GM10248 (cell line): ENCODE measurements around the gene EXOC2.

Source experiments
- CTCF ChIA-PET: fragments of 300-600 bp; sonication (Branson Sonifier 250); formaldehyde crosslinking; extraction: SDS; loops from one replicate; lab custom pipeline; 2021; ENCODE audit warnings: antibody characterized with exemption; lab: Yijun Ruan, JAX
- POLR2A ChIA-PET: fragments of 350-650 bp; sonication (Branson Sonifier 250); formaldehyde crosslinking; extraction: SDS; loops from one replicate; lab custom pipeline; 2020; ENCODE audit warnings: antibody characterized with exemption; lab: Yijun Ruan, JAX
- DNase-seq: peaks from one replicate; pipeline ENCODE4 v3.0.0; 2012; ENCODE audit errors: extremely low spot score
- TF ChIP-seq, protein P1 (sequence below): IDR thresholded peaks from 2 replicates; pipeline ENCODE4 v1.5.1; 2012; ENCODE audit warnings: mild to moderate bottlenecking, low read depth; ENCODE audit errors: extremely low read depth, missing control alignments, control extremely low read depth

EXOC2 gene

DNA sequence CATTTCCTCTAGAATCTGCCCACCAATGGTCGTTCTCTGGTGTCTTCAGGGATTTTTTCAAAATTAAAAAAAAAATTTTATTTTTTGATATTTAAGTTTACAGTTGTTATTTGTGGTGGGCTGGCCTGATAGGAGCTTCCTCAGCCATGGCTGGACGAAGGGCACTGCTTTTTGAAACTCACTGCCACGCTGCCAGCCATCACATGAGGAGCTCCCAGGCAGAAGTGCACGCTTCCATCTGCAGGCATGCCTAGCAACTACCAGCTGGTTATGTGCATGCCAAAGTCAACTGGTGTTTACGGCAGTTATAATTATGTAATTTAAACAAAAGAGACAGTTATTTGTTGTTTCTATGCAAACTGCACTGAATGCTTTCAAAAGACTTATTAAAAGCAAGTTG, 196.3 kb downstream of the EXOC2 start:
- TF ChIP-seq, protein P1, sequence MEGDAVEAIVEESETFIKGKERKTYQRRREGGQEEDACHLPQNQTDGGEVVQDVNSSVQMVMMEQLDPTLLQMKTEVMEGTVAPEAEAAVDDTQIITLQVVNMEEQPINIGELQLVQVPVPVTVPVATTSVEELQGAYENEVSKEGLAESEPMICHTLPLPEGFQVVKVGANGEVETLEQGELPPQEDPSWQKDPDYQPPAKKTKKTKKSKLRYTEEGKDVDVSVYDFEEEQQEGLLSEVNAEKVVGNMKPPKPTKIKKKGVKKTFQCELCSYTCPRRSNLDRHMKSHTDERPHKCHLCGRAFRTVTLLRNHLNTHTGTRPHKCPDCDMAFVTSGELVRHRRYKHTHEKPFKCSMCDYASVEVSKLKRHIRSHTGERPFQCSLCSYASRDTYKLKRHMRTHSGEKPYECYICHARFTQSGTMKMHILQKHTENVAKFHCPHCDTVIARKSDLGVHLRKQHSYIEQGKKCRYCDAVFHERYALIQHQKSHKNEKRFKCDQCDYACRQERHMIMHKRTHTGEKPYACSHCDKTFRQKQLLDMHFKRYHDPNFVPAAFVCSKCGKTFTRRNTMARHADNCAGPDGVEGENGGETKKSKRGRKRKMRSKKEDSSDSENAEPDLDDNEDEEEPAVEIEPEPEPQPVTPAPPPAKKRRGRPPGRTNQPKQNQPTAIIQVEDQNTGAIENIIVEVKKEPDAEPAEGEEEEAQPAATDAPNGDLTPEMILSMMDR: no peak
- no peak for DNase-seq
- ChIA-PET POLR2A (no interaction called here), CTCF (no interaction called here)

DNA sequence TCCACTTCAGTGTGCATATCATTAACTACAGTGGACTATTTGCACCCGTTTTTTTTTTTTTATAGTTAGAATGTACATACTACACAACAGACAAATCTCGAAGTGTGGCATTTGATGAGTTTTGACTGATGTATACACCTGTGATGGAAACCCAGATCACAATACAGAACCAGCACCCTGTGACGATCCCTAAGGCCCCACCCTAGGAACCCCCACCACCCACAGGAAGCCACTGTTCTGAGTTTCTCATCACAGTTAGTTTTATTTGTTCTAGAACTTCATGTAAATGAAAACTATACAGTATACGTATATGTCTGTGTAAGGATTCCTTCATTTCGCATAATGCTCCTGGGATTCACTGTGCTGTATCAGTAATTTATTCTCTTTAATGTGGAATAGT, 198.5 kb downstream of the EXOC2 start:
- ChIA-PET CTCF (no interaction called here), POLR2A (no interaction called here)
- no peak for DNase-seq
- TF ChIP-seq, protein P1: no peak

DNA sequence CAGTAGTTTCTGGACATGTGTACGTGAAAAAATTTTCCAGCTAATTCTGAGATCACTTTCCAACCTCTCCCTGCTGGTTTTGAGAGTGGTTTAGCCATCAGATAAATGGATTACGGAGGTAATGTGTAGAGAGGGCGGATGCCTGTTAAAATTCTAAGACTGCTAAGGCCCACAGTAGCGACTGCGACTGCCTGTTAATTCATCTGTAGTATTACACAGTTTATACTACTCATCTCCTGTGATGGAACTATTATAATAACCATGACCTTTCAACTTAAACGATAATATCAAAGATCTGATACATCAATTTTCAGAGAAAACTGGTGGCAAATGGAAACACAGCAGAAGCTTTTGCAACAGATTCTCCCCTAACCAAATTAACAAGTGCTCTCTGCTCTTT, 199.1 kb downstream of the EXOC2 start:
- no peak for DNase-seq
- CTCF ChIA-PET: interaction anchor here (1.0 to 1.2 kb wide), 2 partner anchors 9 to 28 kb away, joined by 5 to 6 read pairs; no protein-coding TSS in a partner anchor
- TF ChIP-seq, protein P1: no peak
- POLR2A ChIA-PET: no interaction called here

DNA sequence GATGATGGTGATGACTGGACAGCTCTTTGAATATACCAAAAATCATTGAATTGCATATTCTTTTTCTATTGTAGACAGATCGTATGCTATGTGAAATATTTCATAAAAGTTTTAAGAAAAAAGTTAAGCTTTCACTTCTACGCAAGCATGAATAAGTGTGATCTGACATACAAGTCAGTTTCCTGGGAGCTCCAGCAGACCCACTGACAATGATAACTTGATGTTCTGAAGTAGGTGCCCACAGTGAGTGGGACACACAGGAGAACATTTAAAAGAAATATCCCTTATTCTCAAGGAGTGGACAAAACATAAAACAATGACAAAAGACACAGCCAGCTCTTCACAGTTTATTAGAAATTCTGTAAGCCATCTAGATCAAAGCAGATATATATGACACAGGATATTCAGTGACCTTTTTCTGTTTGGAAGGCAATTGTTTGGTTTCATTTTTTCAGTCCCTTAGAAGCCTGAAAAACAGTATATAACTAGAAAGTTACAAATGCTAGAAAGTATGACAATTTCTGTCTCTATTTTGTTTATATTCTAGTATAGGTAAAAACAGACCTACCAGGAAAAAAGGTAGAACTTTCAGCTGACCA, 200.0 kb downstream of the EXOC2 start:
- POLR2A ChIA-PET: interaction anchor here (0.8 kb wide), 1 partner anchor 101 kb away, joined by 3 read pairs; the partner anchor contains the start of gene IRF4
- TF ChIP-seq, protein P1: no peak
- CTCF ChIA-PET: interaction anchor here (0.8 to 1.2 kb wide), 3 partner anchors 8 to 27 kb away, joined by 3 to 6 read pairs (median 5); no protein-coding TSS in a partner anchor
- DNase-seq: no peak

DNA sequence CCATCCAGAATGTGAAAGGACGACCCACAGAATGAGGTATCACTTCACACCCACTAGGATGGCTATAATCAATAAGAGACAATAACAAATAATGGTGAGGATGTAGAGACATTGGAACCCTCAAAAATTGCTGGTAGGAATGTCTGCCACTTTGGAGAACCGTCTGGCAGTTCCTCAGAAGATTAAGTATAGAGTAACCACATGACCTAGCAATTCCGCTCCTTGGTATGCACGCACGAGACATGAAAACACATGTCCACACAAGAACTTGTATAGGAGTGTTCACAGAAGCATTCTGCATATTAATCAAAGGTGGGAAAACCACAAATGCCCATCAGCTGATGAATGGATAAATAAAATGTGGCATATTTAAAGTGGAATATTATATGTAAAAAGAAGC, 200.8 kb downstream of the EXOC2 start:
- TF ChIP-seq, protein P1: no peak
- DNase-seq: no peak
- ChIA-PET POLR2A (interaction anchor here (0.8 kb wide), 1 partner anchor 101 kb away, joined by 3 read pairs; the partner anchor contains the start of gene IRF4), CTCF (interaction anchor here (0.8 kb wide), 1 partner anchor 17 kb away, joined by 3 read pairs; no protein-coding TSS in a partner anchor)

DNA sequence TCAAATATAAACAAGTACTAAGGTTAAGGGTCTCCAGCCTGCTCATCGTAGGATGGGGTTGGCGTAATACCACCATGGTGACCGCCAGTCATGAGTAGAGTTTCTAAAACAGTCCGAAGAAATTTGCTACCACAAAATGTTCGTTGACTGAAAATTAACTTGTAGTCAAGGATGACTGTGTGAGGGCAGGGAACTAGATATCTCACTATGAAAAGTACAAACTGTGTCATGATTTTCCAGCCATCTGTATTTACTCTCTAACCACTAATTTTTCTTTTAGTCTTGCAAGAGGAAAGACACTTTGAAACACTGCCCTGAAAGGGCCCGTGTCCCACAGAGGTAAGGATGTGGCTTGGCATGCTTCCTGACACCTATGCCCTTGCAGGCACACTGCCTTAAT, 201.7 kb downstream of the EXOC2 start:
- TF ChIP-seq, protein P1: no peak
- ChIA-PET POLR2A (interaction anchor here (1.4 kb wide), 1 partner anchor 93 kb away, joined by 4 read pairs; no protein-coding TSS in a partner anchor), CTCF (interaction anchor here (0.9 kb wide), 1 partner anchor 343 kb away, joined by 3 read pairs; no protein-coding TSS in a partner anchor)
- no peak for DNase-seq
